ENCODE results near the gene CYP46A1. TPM values are rescaled to one million over a fixed set of nuclear protein-coding genes. Genes with fewer than 3 reads are reported as not detected.
"Not testable (repeated sequence)": the region's sequence is repeated elsewhere in the genome, so short reads cannot be mapped to it uniquely, and the experiment has no call there.

The CYP46A1 gene
- total and polyA plus RNA-seq, 7 donors, result 0.09 to 1.5 (median 0.50) TPM

DNA sequence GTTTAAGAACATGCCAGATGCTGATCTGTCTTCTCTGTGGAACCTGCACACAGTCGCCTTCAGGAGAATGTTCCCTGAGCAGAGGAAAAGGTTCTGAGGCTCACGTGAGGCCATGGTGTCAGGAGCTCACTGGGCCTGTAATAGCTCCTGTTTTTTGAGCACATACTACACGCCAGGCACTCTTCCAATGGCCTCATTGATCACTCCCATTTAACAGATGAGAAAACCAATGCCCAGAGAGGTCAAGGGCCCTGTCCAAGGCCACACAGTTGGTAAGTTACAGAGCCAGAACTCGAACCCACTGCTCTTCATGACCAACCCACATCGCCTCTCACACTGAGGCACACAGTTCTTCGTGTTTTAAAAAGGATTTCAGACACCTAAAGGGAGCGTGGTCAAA, 46.5 kb upstream of the CYP46A1 start:
- H3K9me3 ChIP-seq, result no peaks in the 10 kb centered on the region
- no peaks in the 10 kb centered on the region for H3K4me1 ChIP-seq
- H3K4me3 ChIP-seq, result no peak overlapping the region
- H3K36me3 ChIP-seq (ENCODE audit: insufficient read depth in 1 of 2, low read depth in 1 of 2), result no peaks in the 10 kb centered on the region
- TF ChIP-seq, protein P1, sequence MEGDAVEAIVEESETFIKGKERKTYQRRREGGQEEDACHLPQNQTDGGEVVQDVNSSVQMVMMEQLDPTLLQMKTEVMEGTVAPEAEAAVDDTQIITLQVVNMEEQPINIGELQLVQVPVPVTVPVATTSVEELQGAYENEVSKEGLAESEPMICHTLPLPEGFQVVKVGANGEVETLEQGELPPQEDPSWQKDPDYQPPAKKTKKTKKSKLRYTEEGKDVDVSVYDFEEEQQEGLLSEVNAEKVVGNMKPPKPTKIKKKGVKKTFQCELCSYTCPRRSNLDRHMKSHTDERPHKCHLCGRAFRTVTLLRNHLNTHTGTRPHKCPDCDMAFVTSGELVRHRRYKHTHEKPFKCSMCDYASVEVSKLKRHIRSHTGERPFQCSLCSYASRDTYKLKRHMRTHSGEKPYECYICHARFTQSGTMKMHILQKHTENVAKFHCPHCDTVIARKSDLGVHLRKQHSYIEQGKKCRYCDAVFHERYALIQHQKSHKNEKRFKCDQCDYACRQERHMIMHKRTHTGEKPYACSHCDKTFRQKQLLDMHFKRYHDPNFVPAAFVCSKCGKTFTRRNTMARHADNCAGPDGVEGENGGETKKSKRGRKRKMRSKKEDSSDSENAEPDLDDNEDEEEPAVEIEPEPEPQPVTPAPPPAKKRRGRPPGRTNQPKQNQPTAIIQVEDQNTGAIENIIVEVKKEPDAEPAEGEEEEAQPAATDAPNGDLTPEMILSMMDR (IDR thresholded peaks at IDR 0.05), result no peak
- intact Hi-C loops (cut with DNase I), result no loop called here
- H3K27me3 ChIP-seq (ENCODE audit: insufficient read depth in 3 of 3, low read length in 2 of 3), result peaks cover 0 to 3% (median 0%) of the 10 kb centered on the region in 3 donors
- H3K27ac ChIP-seq, result no peak overlapping the region
- 87 to 90% (median 89%) methylated on average over 7 of the region's 7 CpGs for WGBS, 3 donors
- DNase-seq (no peak), ATAC-seq (no peak)

- 86 to 97% (median 90%) methylated on average over 5 of the region's 5 CpGs for WGBS, 3 donors
These were observed 41.3 kb upstream of the CYP46A1 start for GRCh38 chr14:99642771-99643170.

DNA sequence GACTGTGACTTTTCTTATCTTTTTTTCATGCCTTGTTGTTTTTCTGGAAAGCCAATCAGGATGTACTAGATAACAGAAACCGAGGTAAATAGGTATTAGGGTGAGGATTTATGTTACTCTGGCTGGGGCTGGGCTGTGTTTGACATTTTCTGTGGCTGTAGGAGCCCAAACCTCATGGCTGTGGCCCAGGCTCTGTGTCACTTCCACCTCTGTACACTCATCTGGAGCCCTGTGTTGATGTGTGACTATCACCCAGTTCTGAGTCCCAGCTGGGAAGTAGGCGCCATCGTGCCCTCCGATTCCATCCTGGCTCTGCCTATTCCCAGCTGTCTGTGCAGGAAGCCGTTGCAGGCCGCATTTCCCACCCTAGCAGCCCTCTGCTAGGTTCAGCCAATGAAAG, 40.8 kb upstream of the CYP46A1 start:
- TF ChIP-seq, protein P1 (IDR thresholded peaks at IDR 0.05), result no peak
- intact Hi-C loops (cut with DNase I), result no loop called here
- 52 to 60% (median 56%) methylated on average over 6 of the region's 6 CpGs for WGBS, 3 donors
- Histone ChIP-seq H3K27me3 (ENCODE audit: insufficient read depth in 3 of 3, low read length in 2 of 3) (peaks cover 0 to 22% (median 3%) of the 10 kb centered on the region in 3 donors), H3K36me3 (ENCODE audit: insufficient read depth in 1 of 2, low read depth in 1 of 2) (no peaks in the 10 kb centered on the region), H3K4me3 (no peak overlapping the region), H3K27ac (no peak overlapping the region), H3K4me1 (peaks cover 12% of the 10 kb centered on the region), H3K9me3 (no peaks in the 10 kb centered on the region)
- DNase-seq (no peak), ATAC-seq (no peak)

More at GRCh38 chr14:99642771-99643170, 41.3 kb upstream of the CYP46A1 start:
- Histone ChIP-seq H3K27me3 (ENCODE audit: insufficient read depth in 3 of 3, low read length in 2 of 3) (peaks cover 0 to 22% (median 3%) of the 10 kb centered on the region in 3 donors), H3K4me1 (peaks cover 12% of the 10 kb centered on the region)
- H3K36me3 ChIP-seq (ENCODE audit: insufficient read depth in 1 of 2, low read depth in 1 of 2); H3K27ac ChIP-seq; H3K9me3 ChIP-seq; intact Hi-C loops (cut with DNase I); ATAC-seq; DNase-seq; H3K4me3 ChIP-seq: not testable (repeated sequence)

DNA sequence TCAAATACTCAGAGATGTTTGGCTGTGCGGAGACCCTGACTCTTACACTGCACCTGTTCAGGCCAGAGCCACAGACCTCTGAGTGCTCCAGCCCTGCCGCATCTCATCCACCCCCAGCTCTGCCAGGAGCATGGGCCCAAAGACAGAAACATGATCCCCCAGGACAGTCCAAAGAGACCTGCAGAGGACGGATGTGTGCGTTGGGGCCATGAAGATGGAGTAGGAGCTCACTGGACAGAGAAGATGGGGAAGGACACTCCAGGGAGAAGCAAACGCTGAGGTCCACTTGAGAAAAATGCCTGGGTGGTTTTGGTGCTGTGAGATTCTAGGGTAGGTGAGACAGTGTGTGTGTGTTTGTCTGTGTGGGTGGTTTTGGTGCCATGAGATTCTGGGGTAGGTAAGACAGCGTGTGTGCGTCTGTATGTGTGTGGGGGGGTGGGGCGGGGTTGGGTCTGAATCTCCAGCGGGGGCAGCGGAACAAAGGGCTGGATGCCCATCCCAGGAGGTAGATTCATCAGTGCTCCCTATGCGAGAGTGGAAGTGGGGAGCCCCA, 40.0 kb upstream of the CYP46A1 start:
- Histone ChIP-seq H3K27me3 (ENCODE audit: insufficient read depth in 3 of 3, low read length in 2 of 3) (peaks cover 0 to 22% (median 3%) of the 10 kb centered on the region in 3 donors), H3K4me1 (peaks cover 12% of the 10 kb centered on the region), H3K36me3 (ENCODE audit: insufficient read depth in 1 of 2, low read depth in 1 of 2) (no peaks in the 10 kb centered on the region), H3K9me3 (no peaks in the 10 kb centered on the region), H3K27ac (no peak overlapping the region), H3K4me3 (no peak overlapping the region)
- intact Hi-C loops (cut with DNase I), result no loop called here
- TF ChIP-seq, protein P1 (IDR thresholded peaks at IDR 0.05), result no peak
- ATAC-seq (no peak), DNase-seq (no peak)
- 85 to 92% (median 90%) methylated on average over 11 of the region's 11 CpGs for WGBS, 3 donors

DNA sequence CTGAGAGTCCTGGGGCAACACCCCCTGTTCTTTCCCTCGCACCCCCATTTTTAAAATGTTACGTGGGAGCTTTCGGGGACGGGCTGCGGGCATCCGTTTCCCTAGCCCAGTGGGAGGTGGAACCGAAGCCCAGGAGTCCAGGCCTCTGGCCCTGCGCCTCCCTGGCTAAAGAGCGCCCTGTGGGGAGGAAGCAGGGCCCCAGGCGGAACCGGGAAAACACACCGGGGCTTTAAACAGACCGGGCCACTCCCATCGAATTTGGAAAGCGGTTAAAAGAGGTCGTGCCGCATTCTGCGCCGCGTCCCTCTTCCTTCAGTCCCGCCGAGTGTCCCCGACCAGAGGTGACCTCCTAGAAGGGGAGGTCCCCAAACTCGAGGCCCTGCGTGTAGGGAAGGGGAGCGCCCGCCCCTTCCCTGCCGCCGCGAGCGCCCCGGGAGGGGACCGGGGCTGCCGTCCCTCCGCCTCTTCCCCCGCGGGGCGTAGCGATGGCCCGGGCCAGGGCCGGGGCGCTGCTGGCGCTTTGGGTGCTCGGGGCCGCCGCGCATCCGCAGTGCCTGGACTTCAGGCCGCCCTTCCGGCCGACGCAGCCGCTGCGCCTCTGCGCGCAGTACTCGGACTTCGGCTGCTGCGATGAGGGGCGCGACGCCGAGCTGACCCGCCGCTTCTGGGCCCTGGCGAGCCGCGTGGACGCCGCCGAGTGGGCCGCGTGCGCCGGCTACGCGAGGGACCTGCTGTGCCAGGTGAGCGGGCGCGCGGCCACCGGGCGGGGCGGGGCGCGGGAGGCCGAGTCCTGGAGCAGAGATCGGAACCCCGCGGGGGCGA, 39.2 kb upstream of the CYP46A1 start, which contains the start of gene HHIPL1:
TSS of gene HHIPL1 (plus strand) at position 407 of the 822 bp plus-strand sequence. CDS start at position 486, 79 bp downstream.
- intact Hi-C loops (cut with DNase I), result no loop called here
- H3K27ac ChIP-seq, result peak within 1 kb of the TSS; percentile 36
- H3K4me3 ChIP-seq, result peak within 1 kb of the TSS; percentile 68
- 6 to 7% (median 7%) methylated on average over 77 to 91 of the region's 91 CpGs for WGBS, 3 donors
- H3K9me3 ChIP-seq, result no peaks in the 10 kb centered on the region
- peak; percentile 40 to 58 (median 50) for ATAC-seq
- no peaks in the 10 kb centered on the region for H3K36me3 ChIP-seq (ENCODE audit: insufficient read depth in 1 of 2, low read depth in 1 of 2)
- TF ChIP-seq, protein P1 (IDR thresholded peaks at IDR 0.05), result no peak
- peaks cover 0 to 22% (median 3%) of the 10 kb centered on the region in 3 donors for H3K27me3 ChIP-seq (ENCODE audit: insufficient read depth in 3 of 3, low read length in 2 of 3)
- DNase-seq, result peak; percentile 42 to 64
- H3K4me1 ChIP-seq, result peaks cover 12% of the 10 kb centered on the region

Measured in psoas muscle (tissue), 8 donors.